DND-41 (cell line): ENCODE measurements around the gene HADHB.
"Not testable (repeated sequence)": the region's sequence is repeated elsewhere in the genome, so short reads cannot be mapped to it uniquely, and the experiment has no call there.

Experiments
- ATAC-seq: fragments of 200-7000 bp; cut with Tn5 transposase; 3 replicates; pipeline ENCODE4 v1.9.1; 2021; ENCODE audit warnings: low read depth; ENCODE audit not compliant: insufficient read depth
- DNase-seq: peaks from one replicate; pipeline ENCODE4 v3.0.0-alpha.2; 2020
- H2AFZ ChIP-seq: 2 replicates; pipeline ENCODE4 v1.6.0; 2012; ENCODE audit warnings: low read depth, low read length
- H3K27ac ChIP-seq: 2 replicates; pipeline ENCODE4 v1.5.1; 2012; ENCODE audit warnings: low read length, inconsistent platforms
- H3K27me3 ChIP-seq: fragments of 200-600 bp; sonication (generic); 2 replicates; pipeline ENCODE4 v1.6.0; 2012; ENCODE audit warnings: low read length, mild to moderate bottlenecking, inconsistent platforms; ENCODE audit not compliant: insufficient read depth, poor library complexity
- H3K36me3 ChIP-seq: 2 replicates; pipeline ENCODE4 v1.5.1; 2012; ENCODE audit warnings: low read length, inconsistent platforms; ENCODE audit not compliant: insufficient read depth
- H3K4me1 ChIP-seq: 2 replicates; pipeline ENCODE4 v1.5.1; 2012; ENCODE audit warnings: mild to moderate bottlenecking, low read length; ENCODE audit not compliant: insufficient read depth
- H3K4me2 ChIP-seq: 2 replicates; pipeline ENCODE4 v1.6.0; 2012; ENCODE audit warnings: mild to moderate bottlenecking, moderate library complexity, low read length, inconsistent platforms; ENCODE audit not compliant: insufficient read depth
- H3K4me3 ChIP-seq, 2 experiments: fragments of 200-600 bp in 1 of 2; shearing (Covaris generic) in 1 of 2; 2 replicates each; pipeline ENCODE4 v1.5.1; 2012 to 2016; ENCODE audit warnings: inconsistent platforms in 2 of 2, low read length in 2 of 2, mild to moderate bottlenecking in 2 of 2, low read depth in 1 of 2, moderate library complexity in 1 of 2
- H3K79me2 ChIP-seq: 2 replicates; pipeline ENCODE4 v1.6.0; 2012; ENCODE audit warnings: low read length, inconsistent platforms; ENCODE audit not compliant: insufficient read depth
- H3K9ac ChIP-seq: 2 replicates; pipeline ENCODE4 v1.6.0; 2012; ENCODE audit warnings: low read depth, mild to moderate bottlenecking, inconsistent platforms, low read length, moderate library complexity
- H3K9me3 ChIP-seq: 2 replicates; pipeline ENCODE4 v1.5.1; 2012; ENCODE audit warnings: low read length, moderate library complexity, mild to moderate bottlenecking, inconsistent platforms; ENCODE audit not compliant: insufficient read depth, severe bottlenecking
- H4K20me1 ChIP-seq: 2 replicates; pipeline ENCODE4 v1.6.0; 2012; ENCODE audit warnings: low read length; ENCODE audit not compliant: insufficient read depth
- CTCF ChIP-seq: IDR thresholded peaks from 2 replicates; pipeline ENCODE4 v1.5.1; 2012; ENCODE audit warnings: borderline replicate concordance, low read length, moderate library complexity, mild to moderate bottlenecking; ENCODE audit not compliant: poor library complexity, severe bottlenecking; ENCODE audit errors: extremely low read depth
- EZH2 ChIP-seq: IDR thresholded peaks from 3 replicates; pipeline ENCODE4 v1.6.1; 2012; ENCODE audit warnings: borderline replicate concordance, low read depth, mild to moderate bottlenecking, moderate library complexity, low read length, inconsistent platforms; ENCODE audit not compliant: severe bottlenecking

Gene HADHB

GRCh38 chr2:26318950-26319349 is 74.2 kb downstream of the HADHB start:
- H3K4me2 ChIP-seq = no peak overlapping the region
- H3K27ac ChIP-seq = no peak overlapping the region
- DNase-seq (no peak), ATAC-seq (no peak)
- H3K9me3 ChIP-seq = no peaks in the 10 kb centered on the region
- no peaks in the 10 kb centered on the region for H3K4me1 ChIP-seq
- H3K4me3 ChIP-seq = no peak overlapping the region
- H3K9ac ChIP-seq = no peak overlapping the region
- TF ChIP-seq EZH2 (no peak), CTCF (no peak)
- no peaks in the 10 kb centered on the region for H3K79me2 ChIP-seq
- no peaks in the 10 kb centered on the region for H3K27me3 ChIP-seq
- H4K20me1 ChIP-seq = no peaks in the 10 kb centered on the region
- H3K36me3 ChIP-seq = no peaks in the 10 kb centered on the region
- H2AFZ ChIP-seq = no peak overlapping the region

- H2AFZ ChIP-seq, H3K4me3 ChIP-seq, H3K27ac ChIP-seq: not testable (repeated sequence)
Observed at GRCh38 chr2:26324479-26324878, 79.7 kb downstream of the HADHB start.

GRCh38 chr2:26324903-26325302 is 80.2 kb downstream of the HADHB start:
- ATAC-seq (no peak), DNase-seq (no peak)
- Histone ChIP-seq H2AFZ (no peak overlapping the region), H3K9ac (no peak overlapping the region), H3K79me2 (no peaks in the 10 kb centered on the region), H3K9me3 (no peaks in the 10 kb centered on the region), H3K4me3 (no peak overlapping the region), H3K36me3 (no peaks in the 10 kb centered on the region), H3K27me3 (no peaks in the 10 kb centered on the region), H3K27ac (no peak overlapping the region), H3K4me2 (no peak overlapping the region), H4K20me1 (no peaks in the 10 kb centered on the region), H3K4me1 (peaks cover 3% of the 10 kb centered on the region)
- TF ChIP-seq EZH2 = no peak
- no peak for TF ChIP-seq CTCF

More at GRCh38 chr2:26324479-26324878, 79.7 kb downstream of the HADHB start:
- H3K4me1 ChIP-seq, H3K36me3 ChIP-seq, ATAC-seq, DNase-seq, H3K9me3 ChIP-seq, H3K79me2 ChIP-seq, H4K20me1 ChIP-seq, H3K27me3 ChIP-seq, H3K4me2 ChIP-seq, H3K9ac ChIP-seq: not testable (repeated sequence)

- H3K9ac ChIP-seq = no peak overlapping the region
- no peaks in the 10 kb centered on the region for H4K20me1 ChIP-seq
- H3K79me2 ChIP-seq = no peaks in the 10 kb centered on the region
- no peaks in the 10 kb centered on the region for H3K9me3 ChIP-seq
- H3K4me3 ChIP-seq = no peak overlapping the region
- no peak overlapping the region for H2AFZ ChIP-seq
- DNase-seq (no peak), ATAC-seq (no peak)
- no peak overlapping the region for H3K4me2 ChIP-seq
- H3K27me3 ChIP-seq = no peaks in the 10 kb centered on the region
- no peak overlapping the region for H3K27ac ChIP-seq
- peaks cover 12% of the 10 kb centered on the region for H3K4me1 ChIP-seq
- no peak for TF ChIP-seq CTCF
- no peak for TF ChIP-seq EZH2
- H3K36me3 ChIP-seq = no peaks in the 10 kb centered on the region
Observed at GRCh38 chr2:26325851-26326250, 81.1 kb downstream of the HADHB start.
